Mucosa of rectum (tissue), 2 donors: ENCODE measurements around the gene ASB2.

Source experiments
- H3K27ac ChIP-seq, 2 donors: one replicate each; pipeline ENCODE4 v1.7.0; 2013; ENCODE audit warnings: inconsistent platforms in 2 of 2, low read depth in 2 of 2, low read length in 2 of 2
- H3K27me3 ChIP-seq, 2 donors: one replicate each; pipeline ENCODE4 v1.7.0; 2013; ENCODE audit warnings: low read length in 2 of 2; ENCODE audit not compliant: control insufficient read depth in 2 of 2, insufficient read depth in 2 of 2
- H3K36me3 ChIP-seq, 2 donors: one replicate each; pipeline ENCODE4 v1.7.0; 2013; ENCODE audit warnings: low read length in 2 of 2; ENCODE audit not compliant: control insufficient read depth in 2 of 2, insufficient read depth in 2 of 2
- H3K4me1 ChIP-seq, 2 donors: one replicate each; pipeline ENCODE4 v1.7.0; 2013; ENCODE audit warnings: low read length in 2 of 2, mild to moderate bottlenecking in 1 of 2; ENCODE audit not compliant: control insufficient read depth in 2 of 2, insufficient read depth in 2 of 2
- H3K4me3 ChIP-seq, 2 donors: one replicate each; pipeline ENCODE4 v1.7.0; 2013; ENCODE audit warnings: low read length in 2 of 2
- H3K9ac ChIP-seq, 2 donors: one replicate each; pipeline ENCODE4 v1.7.0; 2013; ENCODE audit warnings: low read length in 2 of 2, low read depth in 1 of 2, mild to moderate bottlenecking in 1 of 2
- H3K9me3 ChIP-seq, 2 donors: one replicate each; pipeline ENCODE4 v1.7.0; 2013; ENCODE audit warnings: low read length in 2 of 2; ENCODE audit not compliant: control insufficient read depth in 2 of 2
- donor health status: healthy.
- donor health status: Normal muscosa, but diverticular disease.

The ASB2 gene

DNA sequence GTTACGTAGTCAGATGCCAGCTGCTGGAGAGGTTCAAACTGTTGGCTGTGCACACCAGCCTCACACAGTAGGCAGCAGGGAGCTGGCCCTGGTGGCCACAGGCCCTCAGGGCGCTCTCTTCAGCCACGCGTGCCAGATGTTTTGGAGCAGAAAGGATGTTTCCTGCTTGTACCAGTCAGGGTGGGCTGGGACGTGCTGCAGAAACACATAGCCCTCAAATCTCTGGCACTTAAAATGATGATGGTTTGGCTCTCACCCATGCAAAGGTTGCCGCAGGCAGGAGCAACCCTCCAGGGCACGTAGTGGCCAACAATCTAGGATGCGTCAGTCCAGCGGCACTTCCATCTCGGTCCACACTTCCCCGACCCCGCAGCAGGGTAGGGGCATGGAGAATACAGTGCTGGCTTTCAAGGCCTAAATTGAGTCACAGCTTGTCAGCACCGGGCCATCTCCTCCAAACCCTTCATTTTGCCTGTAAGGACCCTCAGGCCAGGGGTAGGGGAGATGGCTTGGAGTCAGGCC is 50.9 kb downstream of the ASB2 start:
- Histone ChIP-seq H3K4me3 (no peak overlapping the region), H3K36me3 (no peaks in the 10 kb centered on the region), H3K27me3 (no peaks in the 10 kb centered on the region), H3K4me1 (no peaks in the 10 kb centered on the region), H3K9me3 (no peaks in the 10 kb centered on the region), H3K27ac (no peak overlapping the region), H3K9ac (no peak overlapping the region)

DNA sequence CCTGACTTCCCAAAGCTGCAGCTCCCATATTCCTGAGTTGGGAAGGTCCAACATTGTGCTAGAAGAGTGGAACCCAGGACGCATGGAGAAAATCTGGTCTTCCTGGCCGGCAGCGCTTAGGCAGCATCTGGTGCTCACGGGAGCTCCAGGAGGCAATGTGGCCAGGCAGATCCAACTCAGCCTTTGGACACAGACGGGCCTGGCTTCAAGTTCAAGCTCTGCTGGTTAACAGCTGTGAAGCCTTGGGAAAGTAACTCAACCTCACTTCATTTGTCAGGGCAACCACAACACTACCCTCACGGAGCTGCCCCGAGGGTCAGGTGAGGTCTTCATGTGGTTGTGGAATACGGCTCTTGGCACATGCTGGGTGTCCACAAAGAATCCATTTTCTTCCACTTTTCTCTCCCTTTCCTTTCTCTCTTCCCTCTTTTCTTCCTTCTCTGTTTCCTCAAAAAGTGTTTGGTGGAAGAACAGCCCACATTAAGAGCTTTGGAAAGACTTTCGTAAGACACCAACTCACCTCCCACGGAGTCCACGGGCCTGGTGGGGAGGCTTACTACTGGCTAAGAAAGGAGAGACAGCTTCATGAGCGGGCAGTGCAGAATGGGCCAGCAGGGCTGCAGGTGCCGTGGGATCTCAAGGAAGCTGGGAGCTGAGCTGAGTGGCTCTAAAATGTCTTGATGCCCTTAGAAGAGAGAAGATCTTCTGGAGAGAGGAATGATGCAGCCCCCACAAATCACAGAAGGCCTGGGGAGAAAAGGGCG is 51.6 kb downstream of the ASB2 start:
- Histone ChIP-seq H3K36me3 (no peaks in the 10 kb centered on the region), H3K4me1 (no peaks in the 10 kb centered on the region), H3K9ac (no peak overlapping the region), H3K9me3 (no peaks in the 10 kb centered on the region), H3K27me3 (no peaks in the 10 kb centered on the region), H3K27ac (no peak overlapping the region), H3K4me3 (no peak overlapping the region)

GRCh38 chr14:93923626-93924025 is 52.7 kb downstream of the ASB2 start:
- no peak overlapping the region for H3K27ac ChIP-seq
- H3K4me3 ChIP-seq: no peak overlapping the region
- H3K4me1 ChIP-seq: no peaks in the 10 kb centered on the region
- no peak overlapping the region for H3K9ac ChIP-seq
- H3K36me3 ChIP-seq: no peaks in the 10 kb centered on the region
- no peaks in the 10 kb centered on the region for H3K9me3 ChIP-seq
- H3K27me3 ChIP-seq: no peaks in the 10 kb centered on the region

DNA sequence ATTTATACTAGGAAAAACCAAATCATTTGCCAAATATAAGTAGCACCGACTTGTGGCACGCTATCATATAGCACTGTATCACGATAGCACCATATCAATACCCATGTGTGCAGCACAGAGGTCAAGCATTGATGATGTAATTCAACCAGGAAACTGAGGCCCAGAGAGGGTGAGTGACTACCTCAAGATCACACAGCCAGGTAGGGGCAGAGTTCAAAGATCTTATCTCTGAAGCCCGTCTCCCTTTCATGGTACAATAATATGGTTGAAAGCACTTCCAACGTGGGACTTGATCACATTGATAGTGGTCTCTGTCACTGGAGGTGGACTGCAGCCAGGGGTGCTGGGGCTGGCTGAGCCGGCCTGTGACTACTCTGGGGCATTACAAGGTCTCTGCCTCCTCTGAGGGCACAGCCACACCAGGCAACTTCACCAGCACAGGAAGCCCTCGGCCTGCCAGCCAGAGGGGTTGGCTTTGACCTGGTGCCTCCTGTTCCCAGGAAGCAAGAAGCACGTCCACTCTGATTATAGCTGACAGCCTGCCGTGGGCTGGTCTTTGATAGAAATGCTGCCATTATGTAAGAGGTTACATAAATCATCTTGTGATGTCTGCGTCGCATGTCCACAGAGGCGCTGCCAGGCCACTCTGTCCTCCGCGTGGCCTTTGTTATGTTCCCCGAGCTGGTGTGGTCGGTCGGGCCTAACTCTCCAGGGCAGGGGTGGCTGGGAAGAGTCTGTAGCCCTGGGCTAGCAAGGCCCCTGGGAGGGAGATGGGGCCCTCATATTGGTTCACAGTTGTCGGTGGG is 55.2 kb downstream of the ASB2 start:
- Histone ChIP-seq H3K4me1 (no peaks in the 10 kb centered on the region), H3K27me3 (no peaks in the 10 kb centered on the region), H3K36me3 (no peaks in the 10 kb centered on the region), H3K9me3 (no peaks in the 10 kb centered on the region), H3K9ac (no peak overlapping the region), H3K4me3 (no peak overlapping the region), H3K27ac (no peak overlapping the region)

DNA sequence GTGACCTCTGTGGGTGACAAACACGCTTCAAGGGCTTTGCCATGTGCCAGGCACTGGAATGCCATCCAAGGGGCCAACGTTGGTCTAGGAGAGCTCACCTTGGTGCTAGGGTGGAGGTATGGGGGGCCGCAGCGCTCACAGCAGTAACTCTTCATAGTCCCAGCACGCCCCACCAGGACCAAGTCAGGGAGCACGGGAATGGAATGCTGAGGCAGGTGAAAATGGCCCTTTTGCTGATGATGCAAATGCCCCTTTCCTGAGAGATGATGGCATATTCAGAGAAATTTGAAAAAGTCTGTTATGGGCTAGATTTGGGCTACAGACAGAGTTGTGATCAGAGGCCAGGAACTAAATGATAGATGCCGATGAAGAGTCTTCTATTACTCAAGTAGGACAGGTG is 59.2 kb downstream of the ASB2 start:
- no peaks in the 10 kb centered on the region for H3K27me3 ChIP-seq
- H3K27ac ChIP-seq: no peak overlapping the region
- no peaks in the 10 kb centered on the region for H3K4me1 ChIP-seq
- H3K9ac ChIP-seq: no peak overlapping the region
- no peak overlapping the region for H3K4me3 ChIP-seq
- peaks cover 0 to 4% of the 10 kb centered on the region in 2 donors for H3K9me3 ChIP-seq
- no peaks in the 10 kb centered on the region for H3K36me3 ChIP-seq

GRCh38 chr14:93916498-93916897 is 59.9 kb downstream of the ASB2 start:
- H3K4me1 ChIP-seq: no peaks in the 10 kb centered on the region
- H3K9me3 ChIP-seq: peaks cover 0 to 4% of the 10 kb centered on the region in 2 donors
- H3K27ac ChIP-seq: no peak overlapping the region
- H3K27me3 ChIP-seq: no peaks in the 10 kb centered on the region
- H3K36me3 ChIP-seq: no peaks in the 10 kb centered on the region
- H3K9ac ChIP-seq: no peak overlapping the region
- no peak overlapping the region for H3K4me3 ChIP-seq

GRCh38 chr14:93915800-93916199 is 60.6 kb downstream of the ASB2 start:
- H3K36me3 ChIP-seq: no peaks in the 10 kb centered on the region
- peaks cover 0 to 4% of the 10 kb centered on the region in 2 donors for H3K9me3 ChIP-seq
- H3K4me3 ChIP-seq: no peak overlapping the region
- H3K4me1 ChIP-seq: no peaks in the 10 kb centered on the region
- H3K9ac ChIP-seq: no peak overlapping the region
- H3K27ac ChIP-seq: no peak overlapping the region
- H3K27me3 ChIP-seq: no peaks in the 10 kb centered on the region

GRCh38 chr14:93915070-93915705 is 61.2 kb downstream of the ASB2 start:
- Histone ChIP-seq H3K4me1 (no peaks in the 10 kb centered on the region), H3K27ac (no peak overlapping the region), H3K9ac (no peak overlapping the region), H3K27me3 (no peaks in the 10 kb centered on the region), H3K9me3 (peaks cover 0 to 4% of the 10 kb centered on the region in 2 donors), H3K36me3 (no peaks in the 10 kb centered on the region), H3K4me3 (no peak overlapping the region)

DNA sequence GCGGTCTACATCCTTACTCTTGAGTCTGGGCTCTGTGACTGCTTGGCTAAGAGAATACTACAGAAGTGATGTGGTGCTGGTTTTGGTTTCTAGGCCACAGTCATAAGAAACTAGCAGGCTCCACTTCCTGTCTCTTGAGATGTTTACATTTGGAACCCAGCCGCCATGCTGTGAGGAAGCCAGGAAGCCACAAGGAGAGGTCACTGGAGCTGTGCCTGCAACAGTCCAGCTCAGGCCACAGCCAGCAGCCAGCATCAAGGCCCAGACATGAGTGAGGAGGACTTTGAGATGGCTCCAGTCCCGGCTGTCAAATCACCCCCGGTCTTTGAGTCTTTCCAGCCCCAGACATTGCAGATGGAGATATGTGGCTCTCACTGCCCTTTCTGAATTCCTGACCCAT is 62.1 kb downstream of the ASB2 start:
- Histone ChIP-seq H3K4me1 (no peaks in the 10 kb centered on the region), H3K36me3 (no peaks in the 10 kb centered on the region), H3K27me3 (no peaks in the 10 kb centered on the region), H3K9ac (no peak overlapping the region), H3K4me3 (no peak overlapping the region), H3K27ac (no peak overlapping the region), H3K9me3 (peaks cover 0 to 4% of the 10 kb centered on the region in 2 donors)

- Histone ChIP-seq H3K4me1 (no peaks in the 10 kb centered on the region), H3K27ac (no peak overlapping the region), H3K9me3 (peaks cover 0 to 4% of the 10 kb centered on the region in 2 donors), H3K36me3 (no peaks in the 10 kb centered on the region), H3K9ac (no peak overlapping the region), H3K27me3 (no peaks in the 10 kb centered on the region), H3K4me3 (no peak overlapping the region)
Measured at GRCh38 chr14:93912782-93913181, 63.6 kb downstream of the ASB2 start.
